ENCODE results near the gene ARRB1. TPM values are rescaled to one million over a fixed set of nuclear protein-coding genes. Genes with fewer than 3 reads are reported as not detected.
A peak's percentile ranks its signal among the peaks of the same experiment; 100 is the strongest.

ARRB1 gene
- total RNA-seq, 1 donor from 2014 or later: 55.4 TPM

DNA sequence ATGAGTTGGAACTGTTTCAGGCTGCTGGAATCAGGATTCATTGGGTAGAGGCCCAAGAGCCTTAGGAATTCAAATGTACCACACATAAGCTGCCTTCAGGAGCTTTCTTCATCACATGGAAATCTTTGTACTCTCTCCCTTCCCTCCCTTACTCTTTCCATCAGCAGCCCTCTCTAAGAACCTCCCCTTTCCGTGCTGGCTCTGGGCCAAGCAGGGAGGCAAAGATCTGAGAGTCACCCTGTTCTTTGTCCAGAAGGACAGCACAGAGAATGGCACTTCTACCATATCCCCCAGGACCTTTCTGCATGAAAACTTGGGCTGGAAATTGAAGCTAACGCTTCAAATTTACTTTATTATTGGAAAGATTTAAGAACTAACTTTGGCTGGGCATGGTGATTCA is 131.6 kb downstream of the ARRB1 start:
- no peak for DNase-seq

DNA sequence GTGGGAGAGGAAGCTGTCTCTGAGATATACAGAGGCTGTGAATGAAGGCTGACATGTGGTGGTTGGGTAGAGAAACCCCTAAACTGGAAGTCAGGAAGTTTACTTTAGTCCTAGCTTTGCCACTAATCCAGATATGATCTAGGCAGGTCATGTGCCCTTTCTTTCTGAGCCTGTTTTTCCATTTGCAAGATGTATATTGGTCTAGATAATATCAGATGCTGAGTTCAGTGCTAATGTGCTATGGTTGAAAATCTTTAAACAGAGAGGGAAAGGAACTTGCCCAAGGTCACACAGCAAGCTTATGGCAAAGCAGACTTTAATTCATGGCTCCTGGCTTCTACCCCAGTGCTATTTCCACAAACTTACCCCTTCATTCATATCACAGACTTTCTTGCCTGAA is 136.6 kb downstream of the ARRB1 start:
- DNase-seq: no peak

DNA sequence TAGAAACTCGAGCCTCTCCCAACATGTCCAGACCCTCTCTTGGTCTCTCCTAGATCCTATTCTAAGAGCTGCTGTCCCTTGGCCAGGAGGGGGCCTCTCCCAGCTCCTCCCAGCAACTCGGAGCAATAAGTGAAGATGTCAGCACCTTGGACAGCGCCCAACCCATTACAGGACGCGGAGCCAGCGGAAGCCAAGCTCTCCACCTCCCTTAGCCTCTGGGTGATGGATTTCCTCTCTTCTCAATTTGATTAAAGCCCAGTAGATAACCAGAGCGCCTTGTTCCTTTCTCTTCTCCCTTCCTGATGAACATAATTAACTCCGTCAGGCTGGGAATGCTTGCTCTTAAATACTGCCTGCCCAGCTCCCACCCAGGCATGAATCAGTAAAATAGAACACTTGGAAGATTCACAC is 137.0 kb downstream of the ARRB1 start:
- DNase-seq: no peak

Small RNAs within 50 kb of the gene (small RNA-seq; reads per million reads assigned to genes)
- gene MIR326 (3.1 reads per million, percentile 87 among the genes with 10 or more reads in this experiment), gene SNORD15A (not detected)

Other genes with a start within 250 kb of the ARRB1 start
- 9.2 TPM for gene SLCO2B1, start 200.6 kb downstream of the ARRB1 start, total RNA-seq
- gene TPBGL, start 110.9 kb downstream of the ARRB1 start, total RNA-seq: under 0.01 TPM
- 1,342 TPM for gene RPS3, start 47.9 kb upstream of the ARRB1 start, total RNA-seq
- gene KLHL35, start 81.5 kb upstream of the ARRB1 start, total RNA-seq: 28.5 TPM
- 9.8 TPM for gene GDPD5, start 174.3 kb upstream of the ARRB1 start, total RNA-seq
- gene SERPINH1, start 210.6 kb upstream of the ARRB1 start, total RNA-seq: 29.3 TPM

Data from occipital lobe (tissue), 3 donors.